Measurements from ENCODE around the gene ARTN.

DNA sequence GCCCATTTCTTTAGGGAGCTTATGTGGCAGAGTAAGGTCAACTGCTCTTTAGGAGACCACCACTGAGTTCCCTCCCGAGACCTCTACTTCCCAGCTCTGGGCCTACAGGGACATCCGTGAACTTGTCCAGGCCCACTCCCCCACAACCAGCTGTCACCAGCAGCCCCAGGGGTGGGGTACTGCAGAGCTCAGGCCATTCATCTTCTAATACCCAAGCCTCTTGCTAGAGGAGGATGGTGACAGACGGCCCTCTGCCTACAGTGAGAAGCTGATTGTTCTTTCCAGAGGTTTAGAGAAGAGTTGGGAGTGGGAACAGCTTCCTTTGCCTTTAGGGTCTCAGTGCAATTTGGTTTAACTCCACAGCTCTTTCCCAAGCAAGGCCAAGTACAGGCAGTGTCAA is 33.2 kb upstream of the ARTN start:
- TF ChIP-seq CTCF (IDR thresholded peaks at IDR 0.05) (no peak), POLR2A (IDR thresholded peaks at IDR 0.05) (no peak)

Measured in heart left ventricle (tissue), 13 donors.